Upper lobe of left lung (tissue), 6 donors: ENCODE data around the gene USP54. TPM values are rescaled to one million over a fixed set of nuclear protein-coding genes. Genes with fewer than 3 reads are reported as not detected.
"Not testable (repeated sequence)": the region's sequence is repeated elsewhere in the genome, so short reads cannot be mapped to it uniquely, and the experiment has no call there.

Source experiments
- ATAC-seq, 2 donors: fragments of 200-7000 bp; cut with Tn5 transposase; one replicate each; pipeline ENCODE4 v1.9.1; 2022; ENCODE audit warnings: mild to moderate bottlenecking in 2 of 2, moderate library complexity in 2 of 2; ENCODE audit not compliant: low FRiP score in 2 of 2
- DNase-seq, 2 donors: peaks; one replicate each; pipeline ENCODE4 v3.0.0-alpha.2; 2019 to 2020
- H3K27ac ChIP-seq, 4 donors: fragments of 200-600 bp; sonication (generic); one replicate each; pipeline ENCODE4 v1.5.1; 2016 to 2019
- H3K27me3 ChIP-seq, 4 donors: fragments of 200-600 bp; sonication (generic); one replicate each; pipeline ENCODE4 v1.5.1; 2017 to 2019
- H3K36me3 ChIP-seq, 4 donors: fragments of 200-600 bp; sonication (generic); one replicate each; pipeline ENCODE4 v1.5.1; 2016 to 2019
- H3K4me1 ChIP-seq, 4 donors: fragments of 200-600 bp; sonication (generic); one replicate each; pipeline ENCODE4 v1.5.1; 2018 to 2019
- H3K4me3 ChIP-seq, 4 donors: fragments of 200-600 bp; sonication (generic); one replicate each; pipeline ENCODE4 v1.5.1; 2017 to 2019; ENCODE audit warnings: mild to moderate bottlenecking in 2 of 4, moderate library complexity in 1 of 4
- H3K9me3 ChIP-seq, 4 donors: fragments of 200-600 bp; sonication (generic); one replicate each; pipeline ENCODE4 v1.5.1; 2018 to 2019
- EP300 ChIP-seq, 4 donors: sonication (generic); formaldehyde crosslinking; IDR thresholded peaks; one replicate each; pipeline ENCODE4 v1.5.1; 2017; ENCODE audit warnings: antibody characterized with exemption in 4 of 4, control low read depth in 2 of 4
- POLR2A ChIP-seq, 4 donors: fragments of 450-650 bp; IDR thresholded peaks; one replicate each; pipeline ENCODE4 v1.5.1; 2016 to 2017; ENCODE audit warnings: antibody characterized with exemption in 4 of 4, mild to moderate bottlenecking in 2 of 4
- POLR2AphosphoS5 ChIP-seq, 2 donors: sonication (generic); formaldehyde crosslinking; IDR thresholded peaks; one replicate each; pipeline ENCODE4 v1.5.1; 2017; ENCODE audit warnings: antibody characterized with exemption in 2 of 2
- WGBS, 2 donors: methylation state at CpG; one replicate each; pipeline ENCODE4 v1.1.5; 2017 to 2018; 5-methylcytosine and 5-hydroxymethylcytosine counted together
- total RNA-seq, 6 donors: library from RNA; depleted of rRNA in 4 of 6; stranded (reverse); fragments of >200 nt in 4 of 6; gene quantifications; one replicate each; pipeline versions ENCODE4 v1.1.0 to v1.2.1, GENCODE V29; 2016 to 2021
- TF ChIP-seq, protein P1 (sequence below), 6 experiments: fragments of 450-650 bp in 4 of 6; fragments of 200-600 bp in 2 of 6; sonication (generic) in 2 of 6; IDR thresholded peaks; one replicate each; pipeline ENCODE4 v1.5.1; 2016 to 2019; ENCODE audit warnings: antibody characterized with exemption in 6 of 6
- donor health status: DM: no; HTN: no; CAD: no; lungs with moderate emphysema.
- donor health status: DM: no; HTN: yes; CAD: no; lungs with severe emphysema.

The USP54 gene
- total RNA-seq, 6 donors from 2014 or later = 67.9 to 188 (median 120) TPM

DNA sequence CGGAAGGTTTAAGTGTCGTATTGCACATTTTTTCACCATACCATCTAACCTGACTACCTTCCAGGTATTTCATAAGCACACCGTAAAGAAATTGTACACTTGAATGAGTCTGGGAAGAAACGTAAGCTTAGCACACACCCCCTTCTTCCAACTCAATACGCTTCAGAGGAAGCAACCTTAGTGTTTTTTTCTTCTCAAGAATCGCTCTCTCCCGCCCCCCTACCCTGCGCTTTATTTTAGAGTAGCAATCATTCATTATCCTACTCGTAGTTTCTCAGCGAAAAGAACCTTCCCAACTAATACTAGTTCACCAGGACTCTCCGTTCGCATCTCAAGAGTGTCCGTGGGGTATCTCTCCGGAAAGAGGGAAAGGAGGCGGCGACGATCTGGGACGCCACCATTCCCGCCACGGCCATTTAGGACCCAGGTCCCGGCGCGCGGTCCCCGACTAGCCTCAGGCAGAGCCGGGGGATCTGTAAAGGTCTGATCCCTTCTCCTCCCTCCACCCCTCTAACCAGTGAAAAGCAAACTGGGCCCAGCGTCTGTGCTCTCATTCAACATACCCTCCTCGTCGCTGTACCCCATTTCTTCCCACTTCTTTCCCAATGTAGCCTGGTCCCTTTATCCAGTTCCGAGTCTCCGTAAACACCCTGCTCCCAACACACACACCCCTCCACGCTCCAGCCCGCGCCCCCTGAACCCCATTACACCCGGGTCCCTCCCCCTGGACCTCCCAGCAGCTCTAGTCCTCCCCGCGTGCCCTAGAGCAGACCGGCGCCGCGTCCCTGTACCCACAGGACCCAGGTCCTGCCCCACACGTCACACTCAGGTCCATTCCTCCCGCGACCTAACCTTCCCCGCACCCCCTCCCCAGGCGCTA, 34.1 kb upstream of the USP54 start:
- Histone ChIP-seq H3K36me3 (no peaks in the 10 kb centered on the region), H3K27me3 (no peaks in the 10 kb centered on the region), H3K4me3 (peak overlapping the region; percentile 62 to 98 (median 90)), H3K9me3 (no peaks in the 10 kb centered on the region), H3K27ac (peak overlapping the region; percentile 85 to 90 (median 87)), H3K4me1 (peaks cover 9 to 16% (median 14%) of the 10 kb centered on the region in 4 donors)
- TF ChIP-seq, protein P1, sequence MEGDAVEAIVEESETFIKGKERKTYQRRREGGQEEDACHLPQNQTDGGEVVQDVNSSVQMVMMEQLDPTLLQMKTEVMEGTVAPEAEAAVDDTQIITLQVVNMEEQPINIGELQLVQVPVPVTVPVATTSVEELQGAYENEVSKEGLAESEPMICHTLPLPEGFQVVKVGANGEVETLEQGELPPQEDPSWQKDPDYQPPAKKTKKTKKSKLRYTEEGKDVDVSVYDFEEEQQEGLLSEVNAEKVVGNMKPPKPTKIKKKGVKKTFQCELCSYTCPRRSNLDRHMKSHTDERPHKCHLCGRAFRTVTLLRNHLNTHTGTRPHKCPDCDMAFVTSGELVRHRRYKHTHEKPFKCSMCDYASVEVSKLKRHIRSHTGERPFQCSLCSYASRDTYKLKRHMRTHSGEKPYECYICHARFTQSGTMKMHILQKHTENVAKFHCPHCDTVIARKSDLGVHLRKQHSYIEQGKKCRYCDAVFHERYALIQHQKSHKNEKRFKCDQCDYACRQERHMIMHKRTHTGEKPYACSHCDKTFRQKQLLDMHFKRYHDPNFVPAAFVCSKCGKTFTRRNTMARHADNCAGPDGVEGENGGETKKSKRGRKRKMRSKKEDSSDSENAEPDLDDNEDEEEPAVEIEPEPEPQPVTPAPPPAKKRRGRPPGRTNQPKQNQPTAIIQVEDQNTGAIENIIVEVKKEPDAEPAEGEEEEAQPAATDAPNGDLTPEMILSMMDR (IDR thresholded peaks at IDR 0.05) = no peak
- TF ChIP-seq POLR2AphosphoS5 (IDR thresholded peaks at IDR 0.05) (no peak), EP300 (IDR thresholded peaks at IDR 0.05) (no peak), POLR2A (IDR thresholded peaks at IDR 0.05) (no peak)
- WGBS, 2 donors = 0 to 1% methylated on average over 38 to 46 of the region's 46 CpGs
- ATAC-seq (peak; percentile 34 to 66), DNase-seq (peak in 1 of 2 donors; percentile 91)

DNA sequence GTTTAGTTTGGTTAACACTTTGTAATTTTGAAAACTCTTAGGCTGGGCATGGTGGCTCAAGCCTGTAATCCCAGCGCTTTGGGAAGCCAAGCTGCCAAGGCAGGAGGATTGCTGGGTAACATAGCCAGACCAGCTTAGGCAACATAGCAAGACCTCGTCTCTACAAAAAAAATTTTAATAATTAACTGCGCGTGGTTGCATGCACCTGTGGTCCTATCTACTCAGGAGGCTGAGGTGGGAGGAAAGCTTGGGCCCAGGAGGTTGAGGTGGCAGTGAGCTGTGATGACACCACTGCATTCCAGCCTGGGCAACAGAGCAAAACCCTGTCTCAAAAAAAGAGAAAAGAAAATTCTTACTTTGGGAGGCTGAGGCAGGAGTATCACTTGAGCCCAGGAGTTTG, 31.9 kb upstream of the USP54 start:
- ATAC-seq = no peak
- H3K4me1 ChIP-seq = peaks cover 9 to 16% (median 14%) of the 10 kb centered on the region in 4 donors
- no peaks in the 10 kb centered on the region for H3K27me3 ChIP-seq
- no peaks in the 10 kb centered on the region for H3K9me3 ChIP-seq
- DNase-seq = no peak
- TF ChIP-seq POLR2AphosphoS5 (IDR thresholded peaks at IDR 0.05) (no peak), POLR2A (IDR thresholded peaks at IDR 0.05) (no peak), EP300 (IDR thresholded peaks at IDR 0.05) (no peak)
- TF ChIP-seq, protein P1 (IDR thresholded peaks at IDR 0.05) = no peak
- H3K27ac ChIP-seq = no peak overlapping the region
- WGBS, 2 donors = 85 to 95% methylated on average over 4 of the region's 4 CpGs
- H3K4me3 ChIP-seq = no peak overlapping the region
- no peaks in the 10 kb centered on the region for H3K36me3 ChIP-seq

DNA sequence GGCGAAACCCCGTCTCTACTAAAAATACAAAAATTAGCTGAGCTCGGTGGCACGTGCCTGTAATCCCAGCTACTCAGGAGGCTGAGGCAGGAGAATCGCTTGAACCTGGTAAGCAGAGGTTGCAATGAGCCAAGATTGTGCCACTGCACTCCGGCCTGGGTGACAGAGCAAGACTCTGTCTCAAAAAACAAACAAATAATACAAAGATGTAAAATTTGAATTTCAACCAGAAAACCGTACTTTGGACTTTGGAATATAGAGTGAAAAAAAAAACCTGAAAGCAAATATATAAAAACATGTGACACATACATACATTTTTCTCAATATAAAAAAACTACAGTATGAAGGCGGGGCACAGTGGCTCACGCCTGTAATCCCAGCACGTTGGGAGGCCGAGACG, 29.8 kb upstream of the USP54 start:
- 96 to 97% methylated on average over 12 of the region's 12 CpGs for WGBS, 2 donors
- DNase-seq, H3K4me1 ChIP-seq, H3K9me3 ChIP-seq, H3K27ac ChIP-seq, H3K27me3 ChIP-seq, ATAC-seq, H3K36me3 ChIP-seq, H3K4me3 ChIP-seq: not testable (repeated sequence)

DNA sequence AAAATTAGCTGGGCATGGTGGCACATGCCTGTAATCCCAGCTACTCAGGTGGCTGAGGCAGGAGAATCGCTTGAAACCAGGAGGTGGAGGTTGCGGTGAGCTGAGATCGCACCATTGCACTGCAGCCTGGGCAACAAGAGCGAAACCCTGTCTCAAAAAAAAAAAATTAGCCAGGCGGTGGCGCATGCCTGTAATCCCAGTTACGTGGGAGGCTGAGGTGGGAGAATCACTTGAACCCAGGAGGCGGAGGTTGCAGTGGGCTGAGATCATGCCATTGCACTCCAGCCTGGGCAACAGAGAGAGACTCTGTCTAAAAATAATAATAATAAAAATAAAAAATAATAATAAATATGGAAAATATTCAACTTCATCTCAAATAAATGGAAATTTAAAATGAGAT, 26.0 kb upstream of the USP54 start:
- not testable (repeated sequence) for DNase-seq, H3K36me3 ChIP-seq, H3K27me3 ChIP-seq, H3K9me3 ChIP-seq, H3K4me3 ChIP-seq, H3K27ac ChIP-seq, ATAC-seq, H3K4me1 ChIP-seq
- WGBS, 2 donors = 93 to 97% methylated on average over 8 of the region's 8 CpGs

DNA sequence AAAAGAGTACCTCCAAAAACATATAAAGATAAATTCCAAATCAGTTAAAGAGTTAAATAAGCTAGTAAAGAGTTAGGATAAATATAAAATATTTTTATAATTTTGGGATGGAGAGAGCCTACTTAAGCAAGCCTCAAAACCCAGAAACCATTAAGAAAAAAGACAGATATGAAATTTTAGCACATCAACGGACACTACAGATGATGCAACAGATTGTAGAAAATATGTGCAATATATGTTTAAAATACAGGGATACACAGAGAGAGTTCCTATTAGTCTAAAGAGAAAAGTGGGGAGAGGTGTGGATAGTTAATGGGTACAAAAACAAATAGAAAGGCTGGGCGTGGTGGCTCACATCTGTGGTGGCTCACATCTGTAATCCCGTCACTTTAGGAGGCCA, 23.6 kb upstream of the USP54 start:
- no peak overlapping the region for H3K4me3 ChIP-seq
- peaks cover 0 to 7% (median 0%) of the 10 kb centered on the region in 4 donors for H3K36me3 ChIP-seq
- ATAC-seq (no peak), DNase-seq (no peak)
- no peak for TF ChIP-seq POLR2AphosphoS5 (IDR thresholded peaks at IDR 0.05)
- TF ChIP-seq, protein P1 (IDR thresholded peaks at IDR 0.05) = no peak
- H3K4me1 ChIP-seq = no peaks in the 10 kb centered on the region
- no peak overlapping the region for H3K27ac ChIP-seq
- no peaks in the 10 kb centered on the region for H3K27me3 ChIP-seq
- no peaks in the 10 kb centered on the region for H3K9me3 ChIP-seq
- WGBS, 2 donors = 86 to 93% methylated on average over 3 of the region's 3 CpGs

DNA sequence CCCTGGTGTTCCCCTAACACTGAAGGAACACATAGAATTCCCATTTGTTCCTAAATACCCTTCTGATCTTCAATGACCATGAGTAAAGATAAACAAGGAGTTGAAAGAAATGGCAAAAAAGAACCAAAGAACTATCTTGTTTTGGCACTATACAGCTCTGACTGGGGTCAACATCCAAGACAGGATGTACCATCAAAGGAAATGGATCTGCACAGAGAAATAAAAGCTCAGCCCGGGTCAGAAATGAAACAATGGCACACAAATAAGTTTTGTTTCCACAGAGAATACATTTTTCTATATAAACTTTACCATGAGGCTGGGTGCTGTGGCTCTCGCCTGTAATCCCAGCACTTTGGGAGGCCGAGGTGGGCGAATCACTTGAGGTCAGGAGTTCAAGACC, 18.0 kb upstream of the USP54 start:
- ATAC-seq (no peak), DNase-seq (no peak)
- Histone ChIP-seq H3K9me3 (no peaks in the 10 kb centered on the region), H3K4me1 (no peaks in the 10 kb centered on the region), H3K4me3 (no peak overlapping the region), H3K27ac (no peak overlapping the region), H3K27me3 (no peaks in the 10 kb centered on the region), H3K36me3 (peaks cover 0 to 6% (median 0%) of the 10 kb centered on the region in 4 donors)
- no peak for TF ChIP-seq POLR2A (IDR thresholded peaks at IDR 0.05)
- 88 to 91% methylated on average over 4 of the region's 4 CpGs for WGBS, 2 donors
